Panc1 (cell line): Measurements from ENCODE around the gene CDC23. TPM values are rescaled to one million over a fixed set of nuclear protein-coding genes. Genes with fewer than 3 reads are reported as not detected.

Source experiments
- ATAC-seq: fragments of 200-7000 bp; cut with Tn5 transposase; 2 replicates; pipeline ENCODE4 v1.9.1; 2020; ENCODE audit warnings: mild to moderate bottlenecking, moderate library complexity
- BruUV-seq: library from RNA; stranded (reverse); fragments of 400-500 nt; replicated peaks from 2 replicates; lab custom pipeline; 2021; lab: Mats Ljungman, UMichigan
- CTCF ChIA-PET: fragments of 300-600 bp; sonication (Branson Sonifier 250); formaldehyde crosslinking; loops from one replicate; lab custom pipeline; 2022; ENCODE audit warnings: antibody characterized with exemption; lab: Charles Lee
- POLR2A ChIA-PET: fragments of 300-600 bp; sonication (Branson Sonifier 250); formaldehyde crosslinking; loops from one replicate; lab custom pipeline; 2022; ENCODE audit warnings: antibody characterized with exemption; lab: Charles Lee
- DNase-seq: peaks from one replicate; pipeline ENCODE4 v3.0.0-alpha.2; 2010; ENCODE audit warnings: low read depth, low spot score
- H3K27ac ChIP-seq: 2 replicates; pipeline ENCODE4 v1.5.1; 2011; ENCODE audit warnings: mild to moderate bottlenecking, low read length, inconsistent platforms
- H3K27me3 ChIP-seq: fragments of 200-500 bp; sonication (Bioruptor generic); 2 replicates; pipeline ENCODE4 v1.6.0; 2014; ENCODE audit warnings: low read length, inconsistent platforms; ENCODE audit not compliant: control insufficient read depth, insufficient read depth
- H3K36me3 ChIP-seq: fragments of 200-500 bp; sonication (Bioruptor generic); 2 replicates; pipeline ENCODE4 v1.5.1; 2014; ENCODE audit warnings: inconsistent platforms, mild to moderate bottlenecking, low read length, moderate library complexity; ENCODE audit not compliant: control insufficient read depth, insufficient read depth
- H3K4me1 ChIP-seq: 2 replicates; pipeline ENCODE4 v1.5.1; 2011; ENCODE audit warnings: inconsistent platforms, mild to moderate bottlenecking, low read length, moderate library complexity; ENCODE audit not compliant: control insufficient read depth, insufficient read depth
- H3K4me3 ChIP-seq, 2 experiments: 2 replicates each; pipeline ENCODE4 v1.5.1; 2011 to 2012; ENCODE audit warnings: low read depth in 2 of 2, low read length in 2 of 2, mild to moderate bottlenecking in 2 of 2, inconsistent platforms in 1 of 2, moderate library complexity in 1 of 2
- H3K9me3 ChIP-seq: fragments of 200-500 bp; sonication (Bioruptor generic); 2 replicates; pipeline ENCODE4 v1.5.1; 2014; ENCODE audit warnings: low read depth, mild to moderate bottlenecking, inconsistent platforms, low read length, moderate library complexity; ENCODE audit not compliant: control insufficient read depth, insufficient read depth
- POLR2AphosphoS5 ChIP-seq: IDR thresholded peaks from 2 replicates; pipeline ENCODE4 v1.6.1; 2012; ENCODE audit warnings: mild to moderate bottlenecking, low read depth, low read length, moderate library complexity
- SIN3A ChIP-seq: IDR thresholded peaks from 2 replicates; pipeline ENCODE4 v1.6.1; 2012; ENCODE audit warnings: low read depth, mild to moderate bottlenecking, low read length, moderate library complexity, borderline replicate concordance; ENCODE audit not compliant: insufficient read depth
- in situ Hi-C: cut with HindIII; loops from 2 replicates; pipeline ENCODE4 v1.10.0; 2016; ENCODE audit warnings: low sequenced_read_pairs, low pct_unique_long_range_greater_than_20kb
- intact Hi-C: fragments of 100-400 bp; cut with micrococcal nuclease; formaldehyde crosslinking; loops from one replicate; pipeline ENCODE4 v1.10.0; 2022; ENCODE audit not compliant: unreplicated experiment
- total RNA-seq: library from RNA; stranded (reverse); gene quantifications from one replicate; pipeline ENCODE4 v1.2.1, GENCODE V29; 2021; ENCODE audit not compliant: unreplicated experiment

The CDC23 gene
- total RNA-seq, 1 experiment from 2014 or later = 44.7 TPM

- H3K27me3 ChIP-seq = no peaks in the 10 kb centered on the region
- CTCF ChIA-PET = no interaction called here
- intact Hi-C loops = no loop called here
- peak within 1 kb of the TSS; percentile 65 to 77 for H3K4me3 ChIP-seq
- no TSS peak for BruUV-seq
- in situ Hi-C loops = no loop called here
- H3K36me3 ChIP-seq = no peaks in the 10 kb centered on the region
- peaks cover 4% of the 10 kb centered on the region; the same call in 1 of the 2 replicates for H3K4me1 ChIP-seq
- TF ChIP-seq POLR2AphosphoS5 (no peak), SIN3A (peak; percentile 79; the same call in 1 of the 2 replicates)
- DNase-seq (no peak), ATAC-seq (peak; percentile 96)
- H3K9me3 ChIP-seq = no peaks in the 10 kb centered on the region
- H3K27ac ChIP-seq = no peak within 1 kb of the TSS
- POLR2A ChIA-PET = no interaction called here
Measured at GRCh38 chr5:138138949-138139780, 74.0 kb downstream of the CDC23 start, which contains the start of gene NME5. TSS of gene NME5 (minus strand) at chr5:138139428. CDS start at chr5:138138780, 648 bp downstream.

Other genes with a start within 250 kb of the CDC23 start
- 34.9 TPM for gene FAM13B, start 180.2 kb downstream of the CDC23 start, total RNA-seq
- gene WNT8A, start 129.3 kb downstream of the CDC23 start, total RNA-seq = not detected
- gene NME5, start 73.9 kb downstream of the CDC23 start, total RNA-seq = 1.7 TPM
- gene BRD8, start 34.7 kb downstream of the CDC23 start, total RNA-seq = 92.1 TPM
- gene KIF20A, start 34.2 kb downstream of the CDC23 start, total RNA-seq = 55.4 TPM
- gene GFRA3, start 61.3 kb upstream of the CDC23 start, total RNA-seq = 1.5 TPM
- 14.1 TPM for gene CDC25C, start 118.5 kb upstream of the CDC23 start, total RNA-seq
- 50.4 TPM for gene FAM53C, start 124.9 kb upstream of the CDC23 start, total RNA-seq
- gene KDM3B, start 139.4 kb upstream of the CDC23 start, total RNA-seq = 65.0 TPM
- 6.5 TPM for gene REEP2, start 225.7 kb upstream of the CDC23 start, total RNA-seq